ENCODE results near the gene SH3GL1. TPM values are rescaled to one million over a fixed set of nuclear protein-coding genes. Genes with fewer than 3 reads are reported as not detected.

Gene SH3GL1
- polyA plus RNA-seq, 1 of the 3 experiments (the other 2 are of a cell fraction) = 82.8 TPM

- Histone ChIP-seq H3K9me2 (no peaks in the 10 kb centered on the region), H3K4me3 (ENCODE audit: low read depth in 2 of 2, low read length in 1 of 2) (no peak overlapping the region), H3K27me3 (ENCODE audit: insufficient read depth) (no peaks in the 10 kb centered on the region), H2AFZ (ENCODE audit: low read depth) (no peak overlapping the region), H3K79me2 (ENCODE audit: insufficient read depth) (peaks cover 84% of the 10 kb centered on the region), H3K27ac (ENCODE audit: low read depth in 2 of 2, low read length in 1 of 2) (no peak overlapping the region), H3K4me2 (no peak overlapping the region), H3K9me3 (no peaks in the 10 kb centered on the region), H4K20me1 (ENCODE audit: insufficient read depth) (peaks cover 76% of the 10 kb centered on the region), H3K9ac (no peak overlapping the region), H3K36me3 (replicated peaks in 1 of 2; ENCODE audit: control insufficient read depth in 1 of 2, insufficient read depth in 2 of 2, low read length in 1 of 2) (peaks cover 4 to 5% of the 10 kb centered on the region in 2 experiments), H3K4me1 (ENCODE audit: control insufficient read depth in 1 of 2, insufficient read depth in 2 of 2, low read depth in 1 of 2, low read length in 1 of 2) (peaks cover 0 to 5% of the 10 kb centered on the region in 2 experiments; a peak in 1 of 4 replicates), H3F3A (replicated peaks; ENCODE audit: insufficient read depth) (no peaks in the 10 kb centered on the region)
- no peak for DNase-seq
- TF ChIP-seq GABPA (IDR thresholded peaks at IDR 0.05; ENCODE audit: low read depth) (no peak), NFIC (IDR thresholded peaks at IDR 0.05; ENCODE audit: borderline replicate concordance) (no peak), MXI1 (IDR thresholded peaks at IDR 0.05; ENCODE audit: low read depth, low read length) (no peak), POLR2AphosphoS5 (IDR thresholded peaks at IDR 0.05; ENCODE audit: low read depth, low read length) (no peak), FOSL2 (IDR thresholded peaks at IDR 0.05; ENCODE audit: borderline replicate concordance, low read depth) (no peak), ELF1 (IDR thresholded peaks at IDR 0.05) (no peak), SIN3A (IDR thresholded peaks at IDR 0.05; ENCODE audit: borderline replicate concordance, low read depth, low read length) (no peak), GATA2 (CRISPR knock-in tag; IDR thresholded peaks at IDR 0.05) (no peak), YY1 (IDR thresholded peaks at IDR 0.05; ENCODE audit: low read depth) (no peak), TAF1 (IDR thresholded peaks at IDR 0.05; ENCODE audit: borderline replicate concordance, low read depth, low read length) (no peak), NRF1 (IDR thresholded peaks at IDR 0.05; ENCODE audit: low read depth, low read length) (no peak), TEAD4 (IDR thresholded peaks at IDR 0.05; ENCODE audit: borderline replicate concordance, insufficient read depth) (no peak), MEF2A (IDR thresholded peaks at IDR 0.05; ENCODE audit: borderline replicate concordance, low read depth) (no peak)
- TF ChIP-seq, protein P1, sequence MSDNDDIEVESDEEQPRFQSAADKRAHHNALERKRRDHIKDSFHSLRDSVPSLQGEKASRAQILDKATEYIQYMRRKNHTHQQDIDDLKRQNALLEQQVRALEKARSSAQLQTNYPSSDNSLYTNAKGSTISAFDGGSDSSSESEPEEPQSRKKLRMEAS (IDR thresholded peaks at IDR 0.05; ENCODE audit: low read depth) = no peak
- TF ChIP-seq, protein P2, sequence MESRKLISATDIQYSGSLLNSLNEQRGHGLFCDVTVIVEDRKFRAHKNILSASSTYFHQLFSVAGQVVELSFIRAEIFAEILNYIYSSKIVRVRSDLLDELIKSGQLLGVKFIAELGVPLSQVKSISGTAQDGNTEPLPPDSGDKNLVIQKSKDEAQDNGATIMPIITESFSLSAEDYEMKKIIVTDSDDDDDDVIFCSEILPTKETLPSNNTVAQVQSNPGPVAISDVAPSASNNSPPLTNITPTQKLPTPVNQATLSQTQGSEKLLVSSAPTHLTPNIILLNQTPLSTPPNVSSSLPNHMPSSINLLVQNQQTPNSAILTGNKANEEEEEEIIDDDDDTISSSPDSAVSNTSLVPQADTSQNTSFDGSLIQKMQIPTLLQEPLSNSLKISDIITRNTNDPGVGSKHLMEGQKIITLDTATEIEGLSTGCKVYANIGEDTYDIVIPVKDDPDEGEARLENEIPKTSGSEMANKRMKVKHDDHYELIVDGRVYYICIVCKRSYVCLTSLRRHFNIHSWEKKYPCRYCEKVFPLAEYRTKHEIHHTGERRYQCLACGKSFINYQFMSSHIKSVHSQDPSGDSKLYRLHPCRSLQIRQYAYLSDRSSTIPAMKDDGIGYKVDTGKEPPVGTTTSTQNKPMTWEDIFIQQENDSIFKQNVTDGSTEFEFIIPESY (IDR thresholded peaks at IDR 0.05; ENCODE audit: borderline replicate concordance, low read depth) = no peak
- TF ChIP-seq, protein P3, sequence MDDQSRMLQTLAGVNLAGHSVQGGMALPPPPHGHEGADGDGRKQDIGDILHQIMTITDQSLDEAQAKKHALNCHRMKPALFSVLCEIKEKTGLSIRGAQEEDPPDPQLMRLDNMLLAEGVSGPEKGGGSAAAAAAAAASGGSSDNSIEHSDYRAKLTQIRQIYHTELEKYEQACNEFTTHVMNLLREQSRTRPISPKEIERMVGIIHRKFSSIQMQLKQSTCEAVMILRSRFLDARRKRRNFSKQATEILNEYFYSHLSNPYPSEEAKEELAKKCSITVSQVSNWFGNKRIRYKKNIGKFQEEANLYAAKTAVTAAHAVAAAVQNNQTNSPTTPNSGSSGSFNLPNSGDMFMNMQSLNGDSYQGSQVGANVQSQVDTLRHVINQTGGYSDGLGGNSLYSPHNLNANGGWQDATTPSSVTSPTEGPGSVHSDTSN (IDR thresholded peaks at IDR 0.05) = no peak
- TF ChIP-seq, protein P4, sequence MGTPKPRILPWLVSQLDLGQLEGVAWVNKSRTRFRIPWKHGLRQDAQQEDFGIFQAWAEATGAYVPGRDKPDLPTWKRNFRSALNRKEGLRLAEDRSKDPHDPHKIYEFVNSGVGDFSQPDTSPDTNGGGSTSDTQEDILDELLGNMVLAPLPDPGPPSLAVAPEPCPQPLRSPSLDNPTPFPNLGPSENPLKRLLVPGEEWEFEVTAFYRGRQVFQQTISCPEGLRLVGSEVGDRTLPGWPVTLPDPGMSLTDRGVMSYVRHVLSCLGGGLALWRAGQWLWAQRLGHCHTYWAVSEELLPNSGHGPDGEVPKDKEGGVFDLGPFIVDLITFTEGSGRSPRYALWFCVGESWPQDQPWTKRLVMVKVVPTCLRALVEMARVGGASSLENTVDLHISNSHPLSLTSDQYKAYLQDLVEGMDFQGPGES (IDR thresholded peaks at IDR 0.05; ENCODE audit: low read depth, low read length) = no peak
- TF ChIP-seq, protein P5, sequence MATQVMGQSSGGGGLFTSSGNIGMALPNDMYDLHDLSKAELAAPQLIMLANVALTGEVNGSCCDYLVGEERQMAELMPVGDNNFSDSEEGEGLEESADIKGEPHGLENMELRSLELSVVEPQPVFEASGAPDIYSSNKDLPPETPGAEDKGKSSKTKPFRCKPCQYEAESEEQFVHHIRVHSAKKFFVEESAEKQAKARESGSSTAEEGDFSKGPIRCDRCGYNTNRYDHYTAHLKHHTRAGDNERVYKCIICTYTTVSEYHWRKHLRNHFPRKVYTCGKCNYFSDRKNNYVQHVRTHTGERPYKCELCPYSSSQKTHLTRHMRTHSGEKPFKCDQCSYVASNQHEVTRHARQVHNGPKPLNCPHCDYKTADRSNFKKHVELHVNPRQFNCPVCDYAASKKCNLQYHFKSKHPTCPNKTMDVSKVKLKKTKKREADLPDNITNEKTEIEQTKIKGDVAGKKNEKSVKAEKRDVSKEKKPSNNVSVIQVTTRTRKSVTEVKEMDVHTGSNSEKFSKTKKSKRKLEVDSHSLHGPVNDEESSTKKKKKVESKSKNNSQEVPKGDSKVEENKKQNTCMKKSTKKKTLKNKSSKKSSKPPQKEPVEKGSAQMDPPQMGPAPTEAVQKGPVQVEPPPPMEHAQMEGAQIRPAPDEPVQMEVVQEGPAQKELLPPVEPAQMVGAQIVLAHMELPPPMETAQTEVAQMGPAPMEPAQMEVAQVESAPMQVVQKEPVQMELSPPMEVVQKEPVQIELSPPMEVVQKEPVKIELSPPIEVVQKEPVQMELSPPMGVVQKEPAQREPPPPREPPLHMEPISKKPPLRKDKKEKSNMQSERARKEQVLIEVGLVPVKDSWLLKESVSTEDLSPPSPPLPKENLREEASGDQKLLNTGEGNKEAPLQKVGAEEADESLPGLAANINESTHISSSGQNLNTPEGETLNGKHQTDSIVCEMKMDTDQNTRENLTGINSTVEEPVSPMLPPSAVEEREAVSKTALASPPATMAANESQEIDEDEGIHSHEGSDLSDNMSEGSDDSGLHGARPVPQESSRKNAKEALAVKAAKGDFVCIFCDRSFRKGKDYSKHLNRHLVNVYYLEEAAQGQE (IDR thresholded peaks at IDR 0.05; ENCODE audit: low read depth, low read length) = no peak
- POLR2A ChIA-PET = no interaction called here
- 92% methylated on average over 10 of the region's 15 CpGs for WGBS (ENCODE audit: low lambda C conversion rate)
- CTCF ChIA-PET = interaction anchor here (0.8 to 1.6 kb wide), 3 partner anchors 15 to 18 kb away, joined by 3 to 4 read pairs (median 4); partner anchors contain the start of gene SH3GL1
Measured at GRCh38 chr19:4385291-4386040, 14.9 kb downstream of the SH3GL1 start.
